Gastrocnemius medialis (tissue), 4 donors: Measurements from ENCODE around the gene ZNF740. TPM values are rescaled to one million over a fixed set of nuclear protein-coding genes. Genes with fewer than 3 reads are reported as not detected.

Experiments used
- ATAC-seq, 2 donors: fragments of 150-250 bp; one replicate each; pipeline ENCODE4 v1.9.1; 2016
- DNase-seq, 2 donors: peaks; one replicate each; pipeline ENCODE4 v3.0.0-alpha.2; 2019
- H3K27ac ChIP-seq, 4 donors: fragments of 200-600 bp; sonication (generic); 1 replicate in 1 of 4; 2 replicates in 3 of 4; pipeline ENCODE4 v1.5.1; 2016 to 2018; ENCODE audit warnings: mild to moderate bottlenecking in 2 of 4, moderate library complexity in 1 of 4
- H3K27me3 ChIP-seq, 3 donors: fragments of 200-600 bp; sonication (generic) in 2 of 3; 1 replicate in 1 of 3; 2 replicates in 2 of 3; pipeline versions ENCODE4 v1.5.1 to v1.6.0; 2016 to 2019; ENCODE audit warnings: mild to moderate bottlenecking in 1 of 3, moderate library complexity in 1 of 3
- H3K36me3 ChIP-seq, 2 donors: fragments of 200-600 bp; sonication (generic) in 1 of 2; one replicate each; pipeline ENCODE4 v1.5.1; 2017 to 2018
- H3K4me1 ChIP-seq, 2 donors: fragments of 200-600 bp; sonication (generic) in 1 of 2; one replicate each; pipeline ENCODE4 v1.5.1; 2016 to 2017; ENCODE audit warnings: mild to moderate bottlenecking in 2 of 2
- H3K4me3 ChIP-seq, 4 donors: fragments of 200-600 bp; sonication (generic) in 3 of 4; 1 replicate in 1 of 4; 2 replicates in 3 of 4; pipeline ENCODE4 v1.5.1; 2016 to 2019; ENCODE audit warnings: mild to moderate bottlenecking in 2 of 4
- H3K9me3 ChIP-seq, 3 donors: fragments of 200-600 bp; sonication (generic) in 2 of 3; 1 replicate in 1 of 3; 2 replicates in 2 of 3; pipeline ENCODE4 v1.5.1; 2016 to 2019
- POLR2A ChIP-seq, 2 donors: fragments of 450-650 bp; IDR thresholded peaks; one replicate each; pipeline ENCODE4 v1.6.1; 2017; ENCODE audit warnings: antibody characterized with exemption in 2 of 2, mild to moderate bottlenecking in 2 of 2, moderate library complexity in 2 of 2
- in situ Hi-C, 4 donors: fragments of 200-750 bp; cut with MboI; loops; one replicate each; pipeline versions ENCODE4 v1.15.0 to v1.8.0; 2017; ENCODE audit warnings: low sequenced_read_pairs in 4 of 4
- intact Hi-C: fragments of 100-400 bp; cut with DNase I; formaldehyde crosslinking; loops from one replicate; pipeline ENCODE4 v1.15.1; 2023; ENCODE audit warnings: low total_unique reads
- total RNA-seq, 4 donors: library from RNA; depleted of rRNA; stranded (reverse); fragments of >200 nt; gene quantifications; one replicate each; pipeline versions ENCODE4 v1.1.0 to v1.2.3, GENCODE V29; 2016
- TF ChIP-seq, protein P1 (sequence below), 5 experiments: fragments of 450-650 bp in 3 of 5; fragments of 200-600 bp in 2 of 5; sonication (generic) in 2 of 5; IDR thresholded peaks in 4 of 5; conservative IDR thresholded peaks in 1 of 5; 1 replicate in 4 of 5; 2 replicates in 1 of 5; pipeline ENCODE4 v1.5.1; 2016 to 2019; ENCODE audit warnings: antibody characterized with exemption in 5 of 5, mild to moderate bottlenecking in 3 of 5, moderate library complexity in 3 of 5

The ZNF740 gene
- total RNA-seq, 4 donors from 2014 or later = 4.1 to 7.4 (median 5.0) TPM

DNA sequence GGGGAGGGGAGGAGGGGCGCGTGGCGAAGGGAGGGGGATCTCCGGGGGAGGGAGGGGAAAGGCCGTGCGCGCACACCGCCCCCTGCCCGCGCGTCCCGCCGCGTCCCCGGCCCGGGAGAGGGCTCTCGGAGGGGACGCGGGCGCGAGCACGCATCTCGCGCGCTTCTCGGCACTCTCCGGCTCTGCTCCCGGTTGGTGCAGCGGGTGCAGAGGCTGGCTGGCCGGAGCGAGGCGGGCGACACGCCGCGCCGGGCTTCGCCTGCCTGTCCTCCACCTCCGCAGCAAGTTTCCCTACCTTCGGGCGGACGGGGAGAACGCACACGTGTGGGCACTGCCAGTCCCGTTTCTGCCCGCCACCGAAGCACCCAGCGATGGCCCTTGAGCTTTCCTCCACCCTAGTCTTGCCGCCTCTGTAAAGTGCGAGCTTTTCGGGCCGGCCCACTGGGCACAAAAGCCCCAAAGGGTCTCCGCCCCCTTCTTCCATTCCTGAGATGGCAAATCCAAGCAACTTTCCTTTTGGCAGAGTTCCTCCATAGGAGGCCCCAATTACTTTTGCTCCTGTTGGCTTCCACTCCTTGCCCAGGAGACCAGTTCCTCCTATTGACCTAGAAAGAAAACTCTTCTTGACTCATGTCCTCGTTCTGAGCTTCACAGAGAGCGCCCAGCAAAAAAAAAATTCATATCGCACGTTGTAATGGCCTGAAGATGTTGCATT is 566 bp downstream of the ZNF740 start:
- H3K4me1 ChIP-seq = peaks cover 37% of the 10 kb centered on the region in 2 donors
- intact Hi-C loops = loop anchor here (1.0 to 5.0 kb wide), 4 partner anchors 40 to 175 kb away; partner anchors contain the start of gene EIF4B

DNA sequence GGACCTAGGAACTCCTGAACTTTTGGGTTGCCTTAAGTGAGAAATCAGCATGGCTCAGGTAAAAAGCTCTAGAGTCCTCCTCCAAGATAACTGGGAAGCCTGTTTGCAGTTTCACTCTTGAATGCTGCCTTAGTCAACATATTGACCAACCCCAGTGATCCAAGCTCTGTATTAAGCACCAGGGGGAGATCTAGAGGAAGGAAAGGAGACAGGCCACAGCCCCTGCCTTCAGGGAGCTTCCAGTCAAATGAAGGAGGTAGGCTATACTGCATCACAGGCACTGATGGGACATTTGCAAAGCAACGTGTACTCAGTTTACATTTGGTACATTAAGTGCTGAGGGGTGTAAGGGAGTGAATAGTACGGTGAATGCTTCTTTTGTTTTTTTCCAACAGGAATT is 1.4 kb downstream of the ZNF740 start:
- no peak for DNase-seq

More for the DNA sequence above, 566 bp downstream of the ZNF740 start:
- TF ChIP-seq, protein P1, sequence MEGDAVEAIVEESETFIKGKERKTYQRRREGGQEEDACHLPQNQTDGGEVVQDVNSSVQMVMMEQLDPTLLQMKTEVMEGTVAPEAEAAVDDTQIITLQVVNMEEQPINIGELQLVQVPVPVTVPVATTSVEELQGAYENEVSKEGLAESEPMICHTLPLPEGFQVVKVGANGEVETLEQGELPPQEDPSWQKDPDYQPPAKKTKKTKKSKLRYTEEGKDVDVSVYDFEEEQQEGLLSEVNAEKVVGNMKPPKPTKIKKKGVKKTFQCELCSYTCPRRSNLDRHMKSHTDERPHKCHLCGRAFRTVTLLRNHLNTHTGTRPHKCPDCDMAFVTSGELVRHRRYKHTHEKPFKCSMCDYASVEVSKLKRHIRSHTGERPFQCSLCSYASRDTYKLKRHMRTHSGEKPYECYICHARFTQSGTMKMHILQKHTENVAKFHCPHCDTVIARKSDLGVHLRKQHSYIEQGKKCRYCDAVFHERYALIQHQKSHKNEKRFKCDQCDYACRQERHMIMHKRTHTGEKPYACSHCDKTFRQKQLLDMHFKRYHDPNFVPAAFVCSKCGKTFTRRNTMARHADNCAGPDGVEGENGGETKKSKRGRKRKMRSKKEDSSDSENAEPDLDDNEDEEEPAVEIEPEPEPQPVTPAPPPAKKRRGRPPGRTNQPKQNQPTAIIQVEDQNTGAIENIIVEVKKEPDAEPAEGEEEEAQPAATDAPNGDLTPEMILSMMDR (IDR thresholded peaks at IDR 0.05 in 4 of 5, conservative IDR thresholded peaks at IDR 0.05 in 1 of 5) = no peak
- TF ChIP-seq POLR2A (IDR thresholded peaks at IDR 0.05) = no peak
- peak overlapping the region; percentile 85 to 97 (median 91) for H3K27ac ChIP-seq
- H3K36me3 ChIP-seq = peaks cover 0 to 40% of the 10 kb centered on the region in 2 donors
- ATAC-seq = peak; percentile 65 to 68
- H3K4me3 ChIP-seq = peak overlapping the region; percentile 63 to 95 (median 69)
- DNase-seq = peak; percentile 54 to 66
- no peaks in the 10 kb centered on the region for H3K9me3 ChIP-seq
- H3K27me3 ChIP-seq = no peaks in the 10 kb centered on the region
- in situ Hi-C loops = loop anchor here in 2 of 4 donors (10.0 to 25.0 kb wide), 2 partner anchors 116 to 119 kb away; partner anchors contain the start of gene TNS2 (in 1 of the 2)

GRCh38 chr12:53182903-53183302 is 2.4 kb downstream of the ZNF740 start:
- Histone ChIP-seq H3K9me3 (no peaks in the 10 kb centered on the region), H3K27ac (peak overlapping the region in 1 of 4 donors; percentile 1), H3K4me1 (peaks cover 37% of the 10 kb centered on the region in 2 donors), H3K27me3 (no peaks in the 10 kb centered on the region), H3K4me3 (peak overlapping the region in 3 of 4 donors; percentile 7 to 95 (median 69)), H3K36me3 (peaks cover 2 to 58% of the 10 kb centered on the region in 2 donors)
- intact Hi-C loops = loop anchor here (5.0 kb wide), 1 partner anchor 116 kb away; no protein-coding TSS in a partner anchor
- in situ Hi-C loops = loop anchor here in 2 of 4 donors (10.0 to 25.0 kb wide), 2 partner anchors 118 to 121 kb away; partner anchors contain the start of gene TNS2 (in 1 of the 2)
- TF ChIP-seq, protein P1 (IDR thresholded peaks at IDR 0.05 in 4 of 5, conservative IDR thresholded peaks at IDR 0.05 in 1 of 5) = no peak
- TF ChIP-seq POLR2A (IDR thresholded peaks at IDR 0.05) = no peak
- DNase-seq = no peak
- ATAC-seq = no peak

More for the DNA sequence above, 1.4 kb downstream of the ZNF740 start:
- intact Hi-C loops = loop anchor here (2.0 to 5.0 kb wide), 2 partner anchors 71 to 115 kb away; a partner anchor contains a TSS
- H3K9me3 ChIP-seq = no peaks in the 10 kb centered on the region
- ATAC-seq = no peak
- in situ Hi-C loops = loop anchor here in 2 of 4 donors (10.0 to 25.0 kb wide), 2 partner anchors 117 to 120 kb away; partner anchors contain the start of gene TNS2 (in 1 of the 2)
- peak overlapping the region; percentile 85 to 97 (median 91) for H3K27ac ChIP-seq
- peaks cover 37% of the 10 kb centered on the region in 2 donors for H3K4me1 ChIP-seq
- peaks cover 0 to 49% of the 10 kb centered on the region in 2 donors for H3K36me3 ChIP-seq
- TF ChIP-seq POLR2A (IDR thresholded peaks at IDR 0.05) = no peak
- TF ChIP-seq, protein P1 (IDR thresholded peaks at IDR 0.05 in 4 of 5, conservative IDR thresholded peaks at IDR 0.05 in 1 of 5) = no peak
- peak overlapping the region; percentile 63 to 95 (median 69) for H3K4me3 ChIP-seq
- no peaks in the 10 kb centered on the region for H3K27me3 ChIP-seq

DNA sequence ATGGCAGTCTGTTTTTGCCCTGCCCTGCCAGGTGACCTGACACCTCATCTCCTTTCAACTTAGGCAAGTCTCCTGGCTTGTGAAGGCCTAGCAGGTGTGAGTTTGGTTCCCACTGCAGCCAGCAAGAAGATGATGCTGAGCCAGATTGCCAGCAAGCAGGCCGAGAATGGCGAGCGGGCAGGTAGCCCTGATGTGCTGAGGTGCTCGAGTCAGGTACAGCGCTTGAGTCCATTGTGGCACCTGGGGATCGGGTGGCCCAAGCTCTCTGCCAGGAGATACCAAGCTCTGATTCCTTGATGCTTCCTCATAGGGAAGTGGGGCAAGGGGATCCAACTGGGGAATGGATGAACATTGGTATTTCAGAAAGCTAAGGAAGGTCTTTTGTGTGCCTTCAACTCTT is 4.3 kb downstream of the ZNF740 start:
- DNase-seq = no peak
- in situ Hi-C loops (loop anchor here in 2 of 4 donors (10.0 to 25.0 kb wide), 2 partner anchors 120 to 123 kb away; partner anchors contain the start of gene TNS2 (in 1 of the 2)), intact Hi-C loops (loop anchor here (5.0 kb wide), 1 partner anchor 118 kb away; no protein-coding TSS in a partner anchor)
- Histone ChIP-seq H3K4me1 (peaks cover 30% of the 10 kb centered on the region in 2 donors), H3K9me3 (no peaks in the 10 kb centered on the region), H3K27ac (no peak overlapping the region), H3K4me3 (no peak overlapping the region), H3K27me3 (no peaks in the 10 kb centered on the region), H3K36me3 (peaks cover 2 to 70% of the 10 kb centered on the region in 2 donors)
- no peak for TF ChIP-seq POLR2A (IDR thresholded peaks at IDR 0.05)
- TF ChIP-seq, protein P1 (IDR thresholded peaks at IDR 0.05 in 4 of 5, conservative IDR thresholded peaks at IDR 0.05 in 1 of 5) = no peak
- no peak for ATAC-seq
